Transverse colon (tissue), 4 donors: ENCODE measurements around the gene CELSR3.

Source experiments
- EP300 ChIP-seq: sonication (generic); formaldehyde crosslinking; IDR thresholded peaks from one replicate; pipeline ENCODE4 v1.6.1; 2017; ENCODE audit warnings: antibody characterized with exemption, low read depth
- POLR2A ChIP-seq: fragments of 450-650 bp; IDR thresholded peaks from one replicate; pipeline ENCODE4 v1.6.1; 2016; ENCODE audit warnings: antibody characterized with exemption, mild to moderate bottlenecking, moderate library complexity
- POLR2AphosphoS5 ChIP-seq, 3 donors: sonication (generic); formaldehyde crosslinking; IDR thresholded peaks; one replicate each; pipeline ENCODE4 v1.6.1; 2016; ENCODE audit warnings: antibody characterized with exemption in 3 of 3
- TF ChIP-seq, protein P1 (sequence below), 5 experiments: fragments of 200-600 bp in 3 of 5; fragments of 450-650 bp in 2 of 5; sonication (generic) in 3 of 5; IDR thresholded peaks; 1 replicate in 2 of 5; 2 replicates in 3 of 5; pipeline ENCODE4 v1.5.1; 2016 to 2017; ENCODE audit warnings: antibody characterized with exemption in 5 of 5, inconsistent platforms in 3 of 5, mild to moderate bottlenecking in 2 of 5, moderate library complexity in 1 of 5

DNA sequence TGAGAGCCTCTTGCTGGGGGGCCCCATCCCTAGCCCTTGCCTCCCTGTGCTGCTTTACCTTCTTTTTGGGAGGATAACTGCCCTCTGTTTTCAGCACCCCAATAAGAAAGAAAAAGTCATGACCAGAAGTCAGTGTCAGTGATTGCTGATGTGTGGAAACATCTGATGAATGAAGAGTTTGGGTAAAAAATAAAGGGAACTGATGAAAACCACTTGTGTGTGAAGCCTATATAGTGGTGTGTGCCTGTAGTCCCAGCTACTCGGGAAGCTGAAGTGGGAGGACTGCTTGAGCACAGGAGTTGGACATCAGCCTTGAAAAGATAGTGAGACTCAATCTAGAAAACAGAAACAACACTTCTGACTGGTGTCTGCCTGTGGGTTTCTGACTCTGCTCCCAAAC is 9.8 kb upstream of the CELSR3 start:
- TF ChIP-seq, protein P1, sequence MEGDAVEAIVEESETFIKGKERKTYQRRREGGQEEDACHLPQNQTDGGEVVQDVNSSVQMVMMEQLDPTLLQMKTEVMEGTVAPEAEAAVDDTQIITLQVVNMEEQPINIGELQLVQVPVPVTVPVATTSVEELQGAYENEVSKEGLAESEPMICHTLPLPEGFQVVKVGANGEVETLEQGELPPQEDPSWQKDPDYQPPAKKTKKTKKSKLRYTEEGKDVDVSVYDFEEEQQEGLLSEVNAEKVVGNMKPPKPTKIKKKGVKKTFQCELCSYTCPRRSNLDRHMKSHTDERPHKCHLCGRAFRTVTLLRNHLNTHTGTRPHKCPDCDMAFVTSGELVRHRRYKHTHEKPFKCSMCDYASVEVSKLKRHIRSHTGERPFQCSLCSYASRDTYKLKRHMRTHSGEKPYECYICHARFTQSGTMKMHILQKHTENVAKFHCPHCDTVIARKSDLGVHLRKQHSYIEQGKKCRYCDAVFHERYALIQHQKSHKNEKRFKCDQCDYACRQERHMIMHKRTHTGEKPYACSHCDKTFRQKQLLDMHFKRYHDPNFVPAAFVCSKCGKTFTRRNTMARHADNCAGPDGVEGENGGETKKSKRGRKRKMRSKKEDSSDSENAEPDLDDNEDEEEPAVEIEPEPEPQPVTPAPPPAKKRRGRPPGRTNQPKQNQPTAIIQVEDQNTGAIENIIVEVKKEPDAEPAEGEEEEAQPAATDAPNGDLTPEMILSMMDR (IDR thresholded peaks at IDR 0.05) = no peak
- TF ChIP-seq POLR2A = no peak
- TF ChIP-seq POLR2AphosphoS5 (IDR thresholded peaks at IDR 0.05) = no peak
- no peak for TF ChIP-seq EP300
